MCF 10A (cell line): ENCODE measurements around the gene DKK2. TPM values are rescaled to one million over a fixed set of nuclear protein-coding genes. Genes with fewer than 3 reads are reported as not detected.

Source experiments
- BruUV-seq: library from RNA; stranded (reverse); fragments of 400-500 nt; replicated peaks from 2 replicates; lab custom pipeline; 2021; lab: Mats Ljungman, UMichigan
- CTCF ChIA-PET: fragments of 300-600 bp; sonication (Branson Sonifier 250); formaldehyde crosslinking; extraction: SDS; loops from one replicate; lab custom pipeline; 2021; ENCODE audit warnings: antibody characterized with exemption, inconsistent platforms; lab: Yijun Ruan, JAX
- POLR2A ChIA-PET: fragments of 300-600, 350-650 bp; sonication (Branson Sonifier 250); formaldehyde crosslinking; extraction: SDS; loops from one replicate; lab custom pipeline; 2020; ENCODE audit warnings: antibody characterized with exemption, inconsistent platforms; lab: Yijun Ruan, JAX
- DNase-seq: peaks from one replicate; pipeline ENCODE4 v3.0.0-alpha.2; 2018; ENCODE audit not compliant: unreplicated experiment
- H3K27ac Mint-ChIP-seq: one replicate; pipeline ENCODE4 v1.8.0; 2022; ENCODE audit warnings: mild to moderate bottlenecking, low read depth, mixed read lengths; ENCODE audit not compliant: unreplicated experiment
- H3K27me3 Mint-ChIP-seq: one replicate; pipeline ENCODE4 v1.8.0; 2022; ENCODE audit warnings: mixed read lengths; ENCODE audit not compliant: insufficient read depth, unreplicated experiment
- H3K36me3 Mint-ChIP-seq: one replicate; pipeline ENCODE4 v1.8.0; 2022; ENCODE audit warnings: mild to moderate bottlenecking, moderate library complexity, mixed read lengths; ENCODE audit not compliant: insufficient read depth, unreplicated experiment
- H3K4me1 Mint-ChIP-seq: one replicate; pipeline ENCODE4 v1.8.0; 2022; ENCODE audit warnings: mixed read lengths; ENCODE audit not compliant: insufficient read depth, unreplicated experiment
- H3K4me3 Mint-ChIP-seq: one replicate; pipeline ENCODE4 v1.8.0; 2022; ENCODE audit warnings: mild to moderate bottlenecking, moderate library complexity, mixed read lengths; ENCODE audit not compliant: unreplicated experiment
- H3K9me3 Mint-ChIP-seq: one replicate; pipeline ENCODE4 v1.8.0; 2022; ENCODE audit warnings: mixed read lengths; ENCODE audit not compliant: unreplicated experiment
- intact Hi-C: fragments of 100-400 bp; cut with micrococcal nuclease; formaldehyde crosslinking; loops from 2 replicates; pipeline ENCODE4 v1.14.1; 2022
- total RNA-seq: library from RNA; stranded (reverse); gene quantifications from 2 replicates; pipeline ENCODE4 v1.2.3, GENCODE V29; 2022
- TF ChIP-seq, protein P1 (sequence below): fragments of 200-600 bp; IDR thresholded peaks from one replicate; pipeline ENCODE4 v1.8.0; 2022; ENCODE audit warnings: antibody characterized with exemption, mild to moderate bottlenecking; ENCODE audit not compliant: unreplicated experiment

Gene DKK2
- total RNA-seq, 1 experiment from 2014 or later, result 0.30 TPM

DNA sequence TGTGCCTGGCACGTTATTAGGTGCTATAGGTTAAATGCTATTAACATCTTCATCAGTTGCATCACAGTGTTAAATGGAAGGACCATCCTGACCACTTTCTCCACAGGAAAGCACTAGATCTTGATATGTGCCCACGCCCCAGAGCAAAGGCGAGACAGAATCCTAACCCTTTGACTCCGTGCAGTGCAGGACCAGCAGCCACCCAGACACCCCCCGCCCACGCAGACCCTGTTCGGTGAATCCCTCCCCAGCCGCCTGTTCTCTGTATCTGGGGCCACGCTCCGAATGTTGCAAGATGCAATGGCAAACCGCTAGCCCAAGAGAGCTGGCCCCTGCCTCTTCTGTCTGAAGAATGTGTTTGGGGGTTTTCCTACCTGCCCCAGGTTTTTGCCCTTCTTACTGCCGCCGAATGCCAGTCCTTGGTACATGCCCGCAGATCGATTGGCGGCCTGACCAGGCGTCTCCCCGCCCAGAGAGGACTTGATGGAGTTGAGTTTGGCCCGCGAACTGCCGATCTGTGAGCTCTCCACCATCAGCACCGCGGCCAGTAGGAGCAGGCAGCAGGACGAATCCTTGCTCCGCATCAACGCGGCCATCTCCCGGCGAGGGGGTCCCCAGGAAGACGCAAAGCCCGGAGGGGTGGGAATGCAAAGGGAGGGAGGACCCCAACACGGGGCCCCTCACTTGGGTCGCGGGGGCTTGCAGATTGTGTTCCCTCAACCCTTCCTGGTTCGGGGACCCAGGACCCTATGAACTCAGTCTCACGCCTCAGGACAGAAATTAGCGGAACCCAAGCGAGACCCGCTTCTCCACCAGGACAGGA is 906 bp downstream of the DKK2 start:
- H3K9me3 Mint-ChIP-seq, result no peaks in the 10 kb centered on the region
- no peaks in the 10 kb centered on the region for H3K36me3 Mint-ChIP-seq
- H3K27ac Mint-ChIP-seq, result no peak overlapping the region
- ChIA-PET POLR2A (interaction anchor here (0.9 to 1.4 kb wide), 3 partner anchors 9 to 33 kb away, joined by 3 to 5 read pairs (median 4); no protein-coding TSS in a partner anchor), CTCF (interaction anchor here (0.6 to 1.2 kb wide), 5 partner anchors 13 to 284 kb away, joined by 3 to 5 read pairs (median 3); no protein-coding TSS in a partner anchor)
- TF ChIP-seq, protein P1, sequence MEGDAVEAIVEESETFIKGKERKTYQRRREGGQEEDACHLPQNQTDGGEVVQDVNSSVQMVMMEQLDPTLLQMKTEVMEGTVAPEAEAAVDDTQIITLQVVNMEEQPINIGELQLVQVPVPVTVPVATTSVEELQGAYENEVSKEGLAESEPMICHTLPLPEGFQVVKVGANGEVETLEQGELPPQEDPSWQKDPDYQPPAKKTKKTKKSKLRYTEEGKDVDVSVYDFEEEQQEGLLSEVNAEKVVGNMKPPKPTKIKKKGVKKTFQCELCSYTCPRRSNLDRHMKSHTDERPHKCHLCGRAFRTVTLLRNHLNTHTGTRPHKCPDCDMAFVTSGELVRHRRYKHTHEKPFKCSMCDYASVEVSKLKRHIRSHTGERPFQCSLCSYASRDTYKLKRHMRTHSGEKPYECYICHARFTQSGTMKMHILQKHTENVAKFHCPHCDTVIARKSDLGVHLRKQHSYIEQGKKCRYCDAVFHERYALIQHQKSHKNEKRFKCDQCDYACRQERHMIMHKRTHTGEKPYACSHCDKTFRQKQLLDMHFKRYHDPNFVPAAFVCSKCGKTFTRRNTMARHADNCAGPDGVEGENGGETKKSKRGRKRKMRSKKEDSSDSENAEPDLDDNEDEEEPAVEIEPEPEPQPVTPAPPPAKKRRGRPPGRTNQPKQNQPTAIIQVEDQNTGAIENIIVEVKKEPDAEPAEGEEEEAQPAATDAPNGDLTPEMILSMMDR, result no peak
- no peak for DNase-seq
- H3K4me1 Mint-ChIP-seq, result peaks cover 24% of the 10 kb centered on the region
- H3K27me3 Mint-ChIP-seq, result peaks cover 49% of the 10 kb centered on the region
- no TSS peak for BruUV-seq
- peak overlapping the region; percentile 91 for H3K4me3 Mint-ChIP-seq
- intact Hi-C loops, result loop anchor here (5.0 kb wide), 1 partner anchor 482 kb away; no protein-coding TSS in a partner anchor

DNA sequence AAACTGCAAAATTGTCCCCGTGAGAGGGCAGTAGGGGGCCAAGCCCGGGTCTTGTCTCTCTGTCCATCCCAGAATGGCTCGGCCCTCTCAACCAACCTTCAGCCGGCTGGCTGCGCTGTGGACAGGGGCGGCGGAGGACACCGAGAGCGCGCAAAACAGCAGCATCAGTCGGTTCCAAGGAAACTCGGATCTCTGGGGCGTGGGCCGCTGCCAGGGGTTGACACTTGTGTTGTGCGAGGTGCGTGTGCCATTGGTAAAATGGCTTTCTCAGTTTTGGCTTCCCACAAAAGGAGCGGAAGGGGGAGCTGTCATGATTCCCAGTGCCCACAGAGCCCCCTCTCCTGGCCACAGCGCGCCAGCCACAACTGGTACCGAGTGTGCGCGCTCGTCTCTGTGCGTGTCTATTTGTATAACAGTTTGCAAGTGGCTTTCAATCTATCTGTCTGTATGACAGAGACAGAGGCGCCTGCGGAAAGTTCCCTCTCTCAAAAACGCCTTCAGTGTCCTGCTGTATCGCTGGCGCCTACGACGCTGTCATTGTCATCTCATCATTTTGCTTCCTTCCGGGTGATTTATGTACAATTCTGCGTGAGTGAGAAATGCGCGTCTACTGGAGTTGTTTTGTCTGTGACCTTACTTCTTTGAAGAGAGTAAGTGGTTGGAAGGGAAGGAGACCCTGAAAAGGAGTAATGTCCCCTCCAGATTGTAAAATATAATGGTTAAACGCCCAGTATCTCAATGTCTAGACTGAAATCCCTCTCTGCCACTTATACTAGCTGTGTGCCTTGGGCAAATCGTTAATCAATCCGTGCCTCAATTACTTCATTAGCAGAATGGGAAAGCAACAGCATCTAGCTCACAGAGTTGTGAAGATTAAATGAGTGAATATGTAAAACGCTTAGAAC is 1.8 kb downstream of the DKK2 start:
- Mint-ChIP-seq H3K36me3 (no peaks in the 10 kb centered on the region), H3K27ac (no peak overlapping the region), H3K9me3 (no peaks in the 10 kb centered on the region), H3K27me3 (peaks cover 50% of the 10 kb centered on the region), H3K4me3 (peak overlapping the region; percentile 91), H3K4me1 (peaks cover 24% of the 10 kb centered on the region)
- intact Hi-C loops, result no loop called here
- TF ChIP-seq, protein P1, result no peak
- no peak for DNase-seq
- CTCF ChIA-PET, result interaction anchor here (1.3 kb wide), 1 partner anchor 149 kb away, joined by 5 read pairs; no protein-coding TSS in a partner anchor
- POLR2A ChIA-PET, result interaction anchor here (0.9 kb wide), 1 partner anchor 25 kb away, joined by 3 read pairs; no protein-coding TSS in a partner anchor
- no TSS peak for BruUV-seq

DNA sequence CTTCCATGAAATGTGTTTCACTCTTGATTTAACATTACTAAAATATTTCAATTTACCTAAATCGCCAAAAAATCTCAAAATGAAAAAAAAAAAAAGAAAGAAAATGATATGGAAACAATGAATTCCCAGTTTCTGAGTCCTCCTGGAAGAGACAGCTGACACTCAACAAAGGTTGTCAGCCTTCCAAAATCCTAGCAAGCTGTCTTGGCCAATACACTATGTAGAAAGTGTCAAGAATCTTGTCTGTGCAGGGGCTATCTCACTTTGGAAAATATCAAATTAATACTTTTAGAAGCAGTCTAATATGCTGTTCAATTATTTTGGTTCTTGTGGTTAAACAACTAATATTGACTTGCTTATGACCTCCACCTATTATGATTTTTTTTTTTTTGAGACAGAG is 8.7 kb downstream of the DKK2 start:
- no TSS peak for BruUV-seq
- TF ChIP-seq, protein P1, result no peak
- POLR2A ChIA-PET, result interaction anchor here (0.5 kb wide), 1 partner anchor 261 kb away, joined by 3 read pairs; no protein-coding TSS in a partner anchor
- peaks cover 15% of the 10 kb centered on the region for H3K4me1 Mint-ChIP-seq
- H3K27me3 Mint-ChIP-seq, result peaks cover 13% of the 10 kb centered on the region
- no peaks in the 10 kb centered on the region for H3K36me3 Mint-ChIP-seq
- no peak overlapping the region for H3K27ac Mint-ChIP-seq
- intact Hi-C loops, result no loop called here
- no peaks in the 10 kb centered on the region for H3K9me3 Mint-ChIP-seq
- CTCF ChIA-PET, result no interaction called here
- DNase-seq, result no peak
- no peak overlapping the region for H3K4me3 Mint-ChIP-seq
